GM23248 (cell line): ENCODE data around the gene PDGFRB. TPM values are rescaled to one million over a fixed set of nuclear protein-coding genes. Genes with fewer than 3 reads are reported as not detected.

Experiments
- DNase-seq: peaks from one replicate; pipeline ENCODE4 v3.0.0-alpha.2; 2015
- H2AFZ ChIP-seq: fragments of 200-600 bp; sonication (generic); 2 replicates; pipeline ENCODE4 v1.6.1; 2016; ENCODE audit warnings: antibody characterized with exemption
- H3F3A ChIP-seq: fragments of 200-600 bp; sonication (generic); 2 replicates; pipeline ENCODE4 v1.6.1; 2016; ENCODE audit warnings: mild to moderate bottlenecking, antibody characterized with exemption, mixed run types; ENCODE audit not compliant: insufficient read depth
- H3K27ac ChIP-seq: fragments of 200-600 bp; sonication (generic); 2 replicates; pipeline ENCODE4 v1.5.1; 2016; ENCODE audit warnings: mild to moderate bottlenecking
- H3K27me3 ChIP-seq: fragments of 200-600 bp; sonication (generic); replicated peaks from 2 replicates; pipeline ENCODE4 v1.6.1; 2016; ENCODE audit warnings: mild to moderate bottlenecking; ENCODE audit not compliant: insufficient read depth
- H3K36me3 ChIP-seq: fragments of 200-600 bp; sonication (generic); 2 replicates; pipeline ENCODE4 v1.6.1; 2016; ENCODE audit warnings: low read depth, mild to moderate bottlenecking
- H3K4me1 ChIP-seq: fragments of 200-600 bp; sonication (generic); 2 replicates; pipeline ENCODE4 v1.6.1; 2016; ENCODE audit warnings: mild to moderate bottlenecking; ENCODE audit not compliant: insufficient read depth
- H3K4me2 ChIP-seq: fragments of 200-600 bp; sonication (generic); one replicate; pipeline ENCODE4 v1.6.1; 2016; ENCODE audit warnings: mild to moderate bottlenecking; ENCODE audit not compliant: unreplicated experiment
- H3K4me3 ChIP-seq: fragments of 200-600 bp; sonication (generic); 2 replicates; pipeline ENCODE4 v1.5.1; 2016; ENCODE audit warnings: mild to moderate bottlenecking
- H3K79me2 ChIP-seq: fragments of 200-600 bp; sonication (generic); 2 replicates; pipeline ENCODE4 v1.6.1; 2016; ENCODE audit warnings: mild to moderate bottlenecking; ENCODE audit not compliant: insufficient read depth
- H3K9ac ChIP-seq: fragments of 200-600 bp; sonication (generic); 2 replicates; pipeline ENCODE4 v1.6.1; 2016; ENCODE audit warnings: mild to moderate bottlenecking
- H3K9me2 ChIP-seq: fragments of 200-600 bp; sonication (generic); 2 replicates; pipeline ENCODE4 v1.6.1; 2016; ENCODE audit warnings: mixed run types, mild to moderate bottlenecking, moderate library complexity; ENCODE audit not compliant: insufficient read depth
- H3K9me3 ChIP-seq: fragments of 200-600 bp; sonication (generic); one replicate; pipeline ENCODE4 v1.6.1; 2017; ENCODE audit warnings: low read depth
- H4K20me1 ChIP-seq: fragments of 200-600 bp; sonication (generic); 2 replicates; pipeline ENCODE4 v1.6.0; 2016; ENCODE audit not compliant: insufficient read depth
- EZH2 ChIP-seq: fragments of 200-600 bp; sonication (generic); IDR thresholded peaks from 2 replicates; pipeline ENCODE4 v1.6.1; 2018; ENCODE audit warnings: antibody characterized with exemption, mild to moderate bottlenecking; ENCODE audit not compliant: insufficient read depth, poor library complexity, severe bottlenecking
- EZH2phosphoT487 ChIP-seq: fragments of 200-600 bp; sonication (generic); IDR thresholded peaks from 2 replicates; pipeline ENCODE4 v1.6.1; 2018; ENCODE audit warnings: antibody characterized with exemption, moderate library complexity, mild to moderate bottlenecking, low read depth; ENCODE audit not compliant: insufficient read depth
- WGBS, 2 experiments: methylation state at CpG; one replicate each; pipeline ENCODE4 v1.1.6; 2015 to 2017; ENCODE audit warnings: low lambda C conversion rate in 2 of 2, low coverage in 1 of 2; ENCODE audit errors: missing lambda C conversion rate in 2 of 2; 5-methylcytosine and 5-hydroxymethylcytosine counted together
- in situ Hi-C: fragments of 300-500 bp; cut with MboI; formaldehyde crosslinking; loops from 2 replicates; pipeline ENCODE4 v1.15.0; 2020
- polyA plus RNA-seq: library from polyadenylated mRNA; unstranded; fragments of >200 nt; fragmentation: Nextera tagmentation; extraction: Ambion mirVana; gene quantifications from 2 replicates; pipeline ENCODE4 v1.2.1, GENCODE V29; 2016
- total RNA-seq: library from RNA; depleted of rRNA; stranded (reverse); fragments of >200 nt; shearing (Covaris generic); gene quantifications from 2 replicates; pipeline ENCODE4 v1.2.3, GENCODE V29; 2014

Gene PDGFRB
- total and polyA plus RNA-seq, 2 experiments from 2014 or later: 155 to 205 TPM

- DNase-seq: no peak
- no peaks in the 10 kb centered on the region for H4K20me1 ChIP-seq
- no peaks in the 10 kb centered on the region for H3K9me2 ChIP-seq
- no peaks in the 10 kb centered on the region for H3F3A ChIP-seq
- no peaks in the 10 kb centered on the region for H3K27me3 ChIP-seq
- WGBS, 2 experiments: 65 to 85% methylated on average over 1 of the region's 1 CpG
- no peak overlapping the region for H3K27ac ChIP-seq
- no peaks in the 10 kb centered on the region for H3K9me3 ChIP-seq
- H3K4me2 ChIP-seq: no peak overlapping the region
- H3K79me2 ChIP-seq: no peaks in the 10 kb centered on the region
- H3K4me3 ChIP-seq: no peak overlapping the region
- TF ChIP-seq EZH2 (no peak), EZH2phosphoT487 (no peak)
- in situ Hi-C loops: no loop called here
- no peaks in the 10 kb centered on the region for H3K36me3 ChIP-seq
- H3K4me1 ChIP-seq: no peaks in the 10 kb centered on the region
- no peak overlapping the region for H3K9ac ChIP-seq
- no peak overlapping the region for H2AFZ ChIP-seq
Observed at GRCh38 chr5:150197476-150197875, 41.8 kb upstream of the PDGFRB start.

DNA sequence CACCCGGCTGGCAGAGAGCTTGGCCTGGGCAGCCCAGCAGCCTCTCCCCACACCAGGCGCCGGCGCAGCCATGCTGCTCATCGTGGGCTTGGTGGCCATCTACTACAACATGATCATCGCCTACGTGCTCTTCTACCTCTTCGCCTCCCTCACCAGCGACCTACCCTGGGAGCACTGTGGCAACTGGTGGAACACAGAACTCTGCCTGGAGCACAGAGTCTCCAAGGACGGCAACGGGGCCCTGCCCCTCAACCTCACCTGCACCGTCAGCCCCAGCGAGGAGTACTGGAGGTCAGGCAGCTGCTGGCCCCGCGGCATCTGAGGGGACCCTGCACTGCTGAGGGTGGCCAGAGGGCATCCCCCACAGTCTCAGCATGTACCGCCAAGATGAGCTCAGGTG is 41.3 kb upstream of the PDGFRB start:
- H3K9me3 ChIP-seq: no peaks in the 10 kb centered on the region
- TF ChIP-seq EZH2phosphoT487 (no peak), EZH2 (no peak)
- H3K9ac ChIP-seq: no peak overlapping the region
- no peak overlapping the region for H3K4me3 ChIP-seq
- no peak for DNase-seq
- no peaks in the 10 kb centered on the region for H3F3A ChIP-seq
- H3K79me2 ChIP-seq: no peaks in the 10 kb centered on the region
- H3K27me3 ChIP-seq: peaks cover 2% of the 10 kb centered on the region
- H4K20me1 ChIP-seq: no peaks in the 10 kb centered on the region
- H3K36me3 ChIP-seq: no peaks in the 10 kb centered on the region
- 73 to 75% methylated on average over 14 to 15 of the region's 16 CpGs for WGBS, 2 experiments
- in situ Hi-C loops: no loop called here
- H3K4me1 ChIP-seq: no peaks in the 10 kb centered on the region
- no peak overlapping the region for H3K4me2 ChIP-seq
- H2AFZ ChIP-seq: no peak overlapping the region
- no peaks in the 10 kb centered on the region for H3K9me2 ChIP-seq
- no peak overlapping the region for H3K27ac ChIP-seq

DNA sequence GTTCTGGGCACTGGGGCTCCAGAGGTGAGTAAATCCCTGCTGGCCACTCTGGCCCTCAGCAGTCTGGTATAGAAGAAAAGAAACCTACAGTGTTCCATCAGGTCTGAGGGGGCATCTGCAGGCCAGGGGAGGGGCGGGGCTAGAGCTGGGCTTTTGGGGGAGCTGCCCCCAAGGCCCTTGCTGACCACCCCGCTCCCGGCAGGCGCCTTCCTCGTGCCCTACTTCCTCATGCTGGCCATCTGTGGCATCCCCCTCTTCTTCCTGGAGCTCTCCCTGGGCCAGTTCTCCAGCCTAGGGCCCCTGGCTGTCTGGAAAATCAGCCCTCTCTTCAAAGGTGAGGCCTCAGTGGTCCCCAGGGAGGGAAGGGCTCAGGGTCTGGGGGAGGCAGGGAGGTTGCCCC is 40.9 kb upstream of the PDGFRB start:
- no peaks in the 10 kb centered on the region for H3K4me1 ChIP-seq
- no peak overlapping the region for H3K4me3 ChIP-seq
- no peaks in the 10 kb centered on the region for H3K9me2 ChIP-seq
- no peaks in the 10 kb centered on the region for H3K79me2 ChIP-seq
- H3K36me3 ChIP-seq: no peaks in the 10 kb centered on the region
- no peaks in the 10 kb centered on the region for H3F3A ChIP-seq
- H3K9ac ChIP-seq: no peak overlapping the region
- H2AFZ ChIP-seq: no peak overlapping the region
- H3K9me3 ChIP-seq: no peaks in the 10 kb centered on the region
- peaks cover 7% of the 10 kb centered on the region for H3K27me3 ChIP-seq
- no peak for DNase-seq
- no peak overlapping the region for H3K4me2 ChIP-seq
- WGBS, 2 experiments: 63 to 64% methylated on average over 4 to 5 of the region's 5 CpGs
- H4K20me1 ChIP-seq: no peaks in the 10 kb centered on the region
- TF ChIP-seq EZH2: no peak
- TF ChIP-seq EZH2phosphoT487: no peak
- H3K27ac ChIP-seq: no peak overlapping the region
- in situ Hi-C loops: no loop called here

DNA sequence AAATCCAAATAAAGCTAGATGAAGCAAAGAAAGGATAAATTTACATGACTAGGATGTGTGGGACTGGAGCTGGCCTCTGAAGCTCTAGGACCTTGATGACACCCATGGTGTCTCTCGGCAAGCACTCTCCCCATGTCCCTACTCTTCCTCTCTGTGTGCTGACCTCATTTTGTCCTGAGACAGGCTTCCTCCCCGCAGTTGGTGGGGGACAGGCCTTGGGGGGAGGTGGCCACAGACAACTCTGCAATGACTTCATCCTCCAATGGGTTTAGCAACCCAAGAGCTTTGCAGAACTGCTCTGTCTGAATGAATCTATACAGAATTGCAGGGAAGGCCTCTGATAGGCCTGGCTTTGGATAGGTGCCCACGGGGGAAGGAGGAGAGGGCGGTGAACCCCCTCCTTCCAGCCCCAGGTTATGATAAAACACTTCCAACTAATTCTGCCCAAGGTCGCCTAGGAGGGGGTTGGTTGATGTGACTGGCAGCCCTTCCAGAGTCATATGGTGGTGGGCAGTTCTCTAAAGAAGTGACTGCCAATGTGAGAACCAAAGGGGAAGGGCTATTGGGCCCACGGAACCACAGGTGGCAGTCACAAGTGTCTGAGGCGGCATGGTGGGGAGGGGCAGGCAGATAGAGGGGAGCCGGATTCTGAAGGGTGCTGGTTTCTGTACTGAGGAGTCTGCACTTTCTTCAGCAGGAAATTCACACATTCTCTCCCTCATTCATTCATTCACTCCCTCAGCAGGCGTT is 40.3 kb upstream of the PDGFRB start:
- H3K27me3 ChIP-seq: peaks cover 11% of the 10 kb centered on the region
- TF ChIP-seq EZH2phosphoT487 (no peak), EZH2 (no peak)
- no peaks in the 10 kb centered on the region for H3K9me3 ChIP-seq
- no peaks in the 10 kb centered on the region for H4K20me1 ChIP-seq
- no peak for DNase-seq
- in situ Hi-C loops: no loop called here
- no peaks in the 10 kb centered on the region for H3K9me2 ChIP-seq
- no peak overlapping the region for H3K4me3 ChIP-seq
- no peak overlapping the region for H2AFZ ChIP-seq
- no peak overlapping the region for H3K4me2 ChIP-seq
- WGBS, 2 experiments: 63 to 70% methylated on average over 9 of the region's 9 CpGs
- H3K36me3 ChIP-seq: no peaks in the 10 kb centered on the region
- no peak overlapping the region for H3K9ac ChIP-seq
- H3F3A ChIP-seq: no peaks in the 10 kb centered on the region
- no peaks in the 10 kb centered on the region for H3K79me2 ChIP-seq
- no peak overlapping the region for H3K27ac ChIP-seq
- H3K4me1 ChIP-seq: no peaks in the 10 kb centered on the region
